Measurements from ENCODE around the gene FBXW12.

- TF ChIP-seq ELF4 (IDR thresholded peaks at IDR 0.05) (no peak), BHLHE40 (IDR thresholded peaks at IDR 0.05; ENCODE audit: borderline replicate concordance) (no peak), TARDBP (IDR thresholded peaks at IDR 0.05) (no peak), FOXA1 (IDR thresholded peaks at IDR 0.05) (no peak), SP1 (IDR thresholded peaks at IDR 0.05) (no peak), CTBP1 (IDR thresholded peaks at IDR 0.05; ENCODE audit: borderline replicate concordance) (no peak), PKNOX1 (IDR thresholded peaks at IDR 0.05) (no peak), FOXM1 (IDR thresholded peaks at IDR 0.05; ENCODE audit: borderline replicate concordance) (no peak)
These were observed 7.2 kb upstream of the FBXW12 start for GRCh38 chr3:48364840-48365239.

Measured in HEK293T (cell line).